ENCODE measurements around the gene EIF3F. TPM values are rescaled to one million over a fixed set of nuclear protein-coding genes. Genes with fewer than 3 reads are reported as not detected.

Gene EIF3F
- total and polyA plus RNA-seq, 8 donors = 106 to 201 (median 175) TPM

- DNase-seq (no peak), ATAC-seq (peak; percentile 62 to 79 (median 63)), FAIRE-seq (no peak)
- Histone ChIP-seq H3K4me3 (no peak overlapping the region), H3K27me3 (no peaks in the 10 kb centered on the region), H3K36me3 (no peaks in the 10 kb centered on the region), H3K27ac (no peak overlapping the region), H3K4me1 (peaks cover 0 to 13% (median 0%) of the 10 kb centered on the region in 3 donors), H3K9me3 (no peaks in the 10 kb centered on the region)
- 32 to 38% methylated on average over 1 of the region's 1 CpG for WGBS, 2 donors
- intact Hi-C loops (cut with DNase I) = no loop called here
- no peak for TF ChIP-seq CTCF (IDR thresholded peaks at IDR 0.05)
These were observed 37.2 kb upstream of the EIF3F start for GRCh38 chr11:7949934-7950333.

GRCh38 chr11:7955191-7955590 lies 31.9 kb upstream of the EIF3F start:
- ATAC-seq (peak in 1 of 4 donors; percentile 40), FAIRE-seq (no peak), DNase-seq (no peak)
- 30 to 32% methylated on average over 1 of the region's 1 CpG for WGBS, 2 donors
- Histone ChIP-seq H3K27ac (no peak overlapping the region), H3K27me3 (no peaks in the 10 kb centered on the region), H3K9me3 (no peaks in the 10 kb centered on the region), H3K4me1 (peaks cover 0 to 4% (median 0%) of the 10 kb centered on the region in 3 donors), H3K36me3 (no peaks in the 10 kb centered on the region), H3K4me3 (no peak overlapping the region)
- TF ChIP-seq CTCF (IDR thresholded peaks at IDR 0.05) = no peak
- intact Hi-C loops (cut with DNase I) = no loop called here

GRCh38 chr11:7964261-7964660 lies 22.9 kb upstream of the EIF3F start:
- Histone ChIP-seq H3K9me3 (no peaks in the 10 kb centered on the region), H3K36me3 (no peaks in the 10 kb centered on the region), H3K27ac (no peak overlapping the region), H3K4me3 (no peak overlapping the region), H3K4me1 (peaks cover 0 to 3% (median 0%) of the 10 kb centered on the region in 3 donors), H3K27me3 (no peaks in the 10 kb centered on the region)
- TF ChIP-seq CTCF (IDR thresholded peaks at IDR 0.05) = no peak
- ATAC-seq (no peak), DNase-seq (no peak), FAIRE-seq (no peak)
- intact Hi-C loops (cut with DNase I) = no loop called here
- 46 to 48% methylated on average over 3 of the region's 3 CpGs for WGBS, 2 donors

GRCh38 chr11:7964873-7965272 lies 22.3 kb upstream of the EIF3F start:
- Histone ChIP-seq H3K27me3 (no peaks in the 10 kb centered on the region), H3K4me1 (peaks cover 0 to 3% (median 0%) of the 10 kb centered on the region in 3 donors), H3K27ac (no peak overlapping the region), H3K4me3 (no peak overlapping the region), H3K9me3 (no peaks in the 10 kb centered on the region), H3K36me3 (no peaks in the 10 kb centered on the region)
- no peak for TF ChIP-seq CTCF (IDR thresholded peaks at IDR 0.05)
- intact Hi-C loops (cut with DNase I) = no loop called here
- ATAC-seq = no peak
- no peak for DNase-seq
- no peak for FAIRE-seq

GRCh38 chr11:7965386-7965785 lies 21.8 kb upstream of the EIF3F start, which contains the start of gene NLRP10:
NLRP10 (minus strand) TSS chr11:7965447; CDS start chr11:7963495, 1,952 bp downstream.
- Histone ChIP-seq H3K27me3 (no peaks in the 10 kb centered on the region), H3K27ac (no peak within 1 kb of the TSS), H3K4me1 (peaks cover 0 to 3% (median 0%) of the 10 kb centered on the region in 3 donors), H3K4me3 (no peak within 1 kb of the TSS), H3K36me3 (no peaks in the 10 kb centered on the region), H3K9me3 (no peaks in the 10 kb centered on the region)
- FAIRE-seq (no peak), DNase-seq (no peak), ATAC-seq (no peak)
- no peak for TF ChIP-seq CTCF (IDR thresholded peaks at IDR 0.05)
- intact Hi-C loops (cut with DNase I) = no loop called here
- 92 to 96% methylated on average over 1 of the region's 1 CpG for WGBS, 2 donors
